Measurements from ENCODE around the gene SLC7A8.

The SLC7A8 gene

GRCh38 chr14:23094666-23095195 lies 88.7 kb downstream of the SLC7A8 start, which contains the start of gene ACIN1:
Gene ACIN1 (minus strand): TSS chr14:23095136. CDS start chr14:23095112, 24 bp downstream.
- peak within 1 kb of the TSS; percentile 78 for H3K4me3 ChIP-seq (ENCODE audit: low read depth, low read length)
- DNase-seq (ENCODE audit: low read depth), result peak; percentile 64
- TF ChIP-seq CTCF (IDR thresholded peaks at IDR 0.05; ENCODE audit: low read depth, low read length, missing control alignments), result no peak

GRCh38 chr14:23093991-23094665 lies 89.3 kb downstream of the SLC7A8 start:
- H3K4me3 ChIP-seq (ENCODE audit: low read depth, low read length), result peak overlapping the region; percentile 78
- peak; percentile 26 for TF ChIP-seq CTCF (IDR thresholded peaks at IDR 0.05; ENCODE audit: low read depth, low read length, missing control alignments)
- no peak for DNase-seq (ENCODE audit: low read depth)

- no peak for TF ChIP-seq CTCF (IDR thresholded peaks at IDR 0.05; ENCODE audit: low read depth, low read length, missing control alignments)
- peak overlapping the region; percentile 78; the same call in 1 of the 2 replicates for H3K4me3 ChIP-seq (ENCODE audit: low read depth, low read length)
- no peak for DNase-seq (ENCODE audit: low read depth)
Observed at GRCh38 chr14:23093526-23093925, 89.9 kb downstream of the SLC7A8 start.

GRCh38 chr14:23093104-23093503 lies 90.4 kb downstream of the SLC7A8 start:
- DNase-seq (ENCODE audit: low read depth), result no peak
- no peak overlapping the region for H3K4me3 ChIP-seq (ENCODE audit: low read depth, low read length)
- TF ChIP-seq CTCF (IDR thresholded peaks at IDR 0.05; ENCODE audit: low read depth, low read length, missing control alignments), result no peak

GRCh38 chr14:23091294-23092225 lies 91.9 kb downstream of the SLC7A8 start:
- H3K4me3 ChIP-seq (ENCODE audit: low read depth, low read length), result no peak overlapping the region
- no peak for DNase-seq (ENCODE audit: low read depth)
- TF ChIP-seq CTCF (IDR thresholded peaks at IDR 0.05; ENCODE audit: low read depth, low read length, missing control alignments), result no peak

- no peak for TF ChIP-seq CTCF (IDR thresholded peaks at IDR 0.05; ENCODE audit: low read depth, low read length, missing control alignments)
- no peak overlapping the region for H3K4me3 ChIP-seq (ENCODE audit: low read depth, low read length)
- DNase-seq (ENCODE audit: low read depth), result no peak
Observed at GRCh38 chr14:23090254-23090636, 93.2 kb downstream of the SLC7A8 start.

Measured in GM12864 (cell line).